ENCODE measurements around the gene FLCN. TPM values are rescaled to one million over a fixed set of nuclear protein-coding genes. Genes with fewer than 3 reads are reported as not detected.

Gene FLCN
- total and polyA plus RNA-seq, 2 experiments from 2014 or later: 12.1 to 36.6 TPM

- no peak for TF ChIP-seq EZH2 (IDR thresholded peaks at IDR 0.05; ENCODE audit: low read depth, unreplicated experiment)
- no peak for TF ChIP-seq ETS1 (IDR thresholded peaks at IDR 0.05)
- no peak for TF ChIP-seq ZNF114 (CRISPR knock-in tag; IDR thresholded peaks at IDR 0.05)
- no peak for TF ChIP-seq POLR2AphosphoS5 (IDR thresholded peaks at IDR 0.05; ENCODE audit: low read depth)
- no peak for TF ChIP-seq EZH2phosphoT487 (IDR thresholded peaks at IDR 0.05; ENCODE audit: unreplicated experiment)
- TF ChIP-seq JUNB (IDR thresholded peaks at IDR 0.05; ENCODE audit: unreplicated experiment): no peak
- TF ChIP-seq STAT1 (IDR thresholded peaks at IDR 0.05; ENCODE audit: unreplicated experiment): no peak
- no peak for TF ChIP-seq CTCF (conservative IDR thresholded peaks at IDR 0.05; ENCODE audit: low read depth in 2 of 2)
- DNase-seq (ENCODE audit: low spot score) (no peak), ATAC-seq (no peak)
- Mint-ChIP-seq H3K36me3 (ENCODE audit: low read depth) (peaks cover 81% of the 10 kb centered on the region), H3K27me3 (ENCODE audit: insufficient read depth, low read depth, poor library complexity) (peaks cover 11% of the 10 kb centered on the region), H3K27ac (no peak overlapping the region), H3K4me1 (no peaks in the 10 kb centered on the region; the same call in 1 of the 3 replicates), H3K4me3 (no peak overlapping the region), H3K9me3 (no peaks in the 10 kb centered on the region)
- Histone ChIP-seq H3K36me3 (ENCODE audit: insufficient read depth) (peaks cover 30% of the 10 kb centered on the region), H3K27me3 (ENCODE audit: insufficient read depth) (no peaks in the 10 kb centered on the region), H3K4me1 (ENCODE audit: insufficient read depth) (no peaks in the 10 kb centered on the region), H3K9me2 (ENCODE audit: insufficient read depth) (no peaks in the 10 kb centered on the region), H3K4me2 (no peak overlapping the region), H3F3A (replicated peaks; ENCODE audit: low read depth) (no peaks in the 10 kb centered on the region), H4K20me1 (replicated peaks; ENCODE audit: insufficient read depth) (no peaks in the 10 kb centered on the region; the same call in 1 of the 2 replicates), H3K27ac (ENCODE audit: low read depth) (no peak overlapping the region), H2AFZ (no peak overlapping the region), H3K4me3 (no peak overlapping the region), H3K79me2 (replicated peaks; ENCODE audit: insufficient read depth) (no peaks in the 10 kb centered on the region)
Measured at GRCh38 chr17:17225901-17226300, 11.1 kb downstream of the FLCN start.

GRCh38 chr17:17224137-17224536 is 12.8 kb downstream of the FLCN start:
- peaks cover 23% of the 10 kb centered on the region for H3K36me3 ChIP-seq (ENCODE audit: insufficient read depth)
- Mint-ChIP-seq H3K4me1 (no peaks in the 10 kb centered on the region; the same call in 1 of the 3 replicates), H3K27ac (no peak overlapping the region), H3K27me3 (ENCODE audit: insufficient read depth, low read depth, poor library complexity) (peaks cover 16% of the 10 kb centered on the region), H3K4me3 (no peak overlapping the region), H3K9me3 (no peaks in the 10 kb centered on the region), H3K36me3 (ENCODE audit: low read depth) (peaks cover 80% of the 10 kb centered on the region)
- ATAC-seq (no peak), DNase-seq (ENCODE audit: low spot score) (no peak)
- H4K20me1 ChIP-seq (replicated peaks; ENCODE audit: insufficient read depth): peaks cover 6% of the 10 kb centered on the region; the same call in 1 of the 2 replicates
- no peak overlapping the region for H2AFZ ChIP-seq
- H3K27me3 ChIP-seq (ENCODE audit: insufficient read depth): no peaks in the 10 kb centered on the region
- no peaks in the 10 kb centered on the region for H3F3A ChIP-seq (replicated peaks; ENCODE audit: low read depth)
- H3K4me2 ChIP-seq: no peak overlapping the region
- no peaks in the 10 kb centered on the region for H3K4me1 ChIP-seq (ENCODE audit: insufficient read depth)
- H3K9me2 ChIP-seq (ENCODE audit: insufficient read depth): no peaks in the 10 kb centered on the region
- H3K4me3 ChIP-seq: no peak overlapping the region
- no peak overlapping the region for H3K27ac ChIP-seq (ENCODE audit: low read depth)
- no peaks in the 10 kb centered on the region for H3K79me2 ChIP-seq (replicated peaks; ENCODE audit: insufficient read depth)
- no peak for TF ChIP-seq CREB1 (CRISPR knock-in tag; IDR thresholded peaks at IDR 0.05; ENCODE audit: low read depth)
- no peak for TF ChIP-seq EZH2phosphoT487 (IDR thresholded peaks at IDR 0.05; ENCODE audit: unreplicated experiment)
- no peak for TF ChIP-seq STAT1 (IDR thresholded peaks at IDR 0.05; ENCODE audit: unreplicated experiment)
- TF ChIP-seq POLR2AphosphoS5 (IDR thresholded peaks at IDR 0.05; ENCODE audit: low read depth): no peak
- TF ChIP-seq JUNB (IDR thresholded peaks at IDR 0.05; ENCODE audit: unreplicated experiment): no peak
- no peak for TF ChIP-seq ZNF114 (CRISPR knock-in tag; IDR thresholded peaks at IDR 0.05)
- TF ChIP-seq NANOG (IDR thresholded peaks at IDR 0.05; ENCODE audit: borderline replicate concordance): no peak
- TF ChIP-seq ZNF462 (CRISPR knock-in tag; IDR thresholded peaks at IDR 0.05): no peak

Data from GM23338 (cell line).